HG03103 (cell line): ENCODE results near the gene MXD3.
"Not testable (repeated sequence)": the region's sequence is repeated elsewhere in the genome, so short reads cannot be mapped to it uniquely, and the experiment has no call there.

Source experiments
- ATAC-seq: cut with Tn5 transposase; IDR thresholded peaks from one replicate; pipeline ENCODE4 v1.9.1; 2021; ENCODE audit warnings: low read depth; ENCODE audit not compliant: unreplicated experiment

The MXD3 gene

DNA sequence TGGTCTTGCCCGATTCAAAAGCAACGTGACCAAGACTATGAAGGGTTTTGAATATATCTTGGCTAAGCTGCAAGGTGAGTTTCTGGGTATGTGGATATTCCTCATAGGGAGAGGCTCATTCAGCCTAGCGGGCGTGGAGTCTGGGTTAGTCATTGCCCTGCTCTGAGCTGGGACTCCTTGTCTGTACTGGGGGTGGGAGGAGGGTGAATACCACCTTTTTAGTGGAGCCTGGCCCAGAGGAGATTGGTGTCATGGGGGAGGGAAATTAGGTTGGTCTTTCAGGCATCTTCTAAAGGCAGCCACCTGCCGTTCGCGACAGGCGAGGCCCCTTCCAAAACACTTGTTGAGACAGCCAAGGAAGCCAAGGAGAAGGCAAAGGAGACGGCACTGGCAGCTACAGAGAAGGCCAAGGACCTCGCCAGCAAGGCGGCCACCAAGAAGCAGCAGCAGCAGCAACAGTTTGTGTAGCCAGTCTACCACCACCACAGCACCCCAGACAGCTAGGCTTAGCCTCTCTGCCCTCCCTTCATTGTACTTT is 5.5 kb downstream of the MXD3 start:
- not testable (repeated sequence) for ATAC-seq

DNA sequence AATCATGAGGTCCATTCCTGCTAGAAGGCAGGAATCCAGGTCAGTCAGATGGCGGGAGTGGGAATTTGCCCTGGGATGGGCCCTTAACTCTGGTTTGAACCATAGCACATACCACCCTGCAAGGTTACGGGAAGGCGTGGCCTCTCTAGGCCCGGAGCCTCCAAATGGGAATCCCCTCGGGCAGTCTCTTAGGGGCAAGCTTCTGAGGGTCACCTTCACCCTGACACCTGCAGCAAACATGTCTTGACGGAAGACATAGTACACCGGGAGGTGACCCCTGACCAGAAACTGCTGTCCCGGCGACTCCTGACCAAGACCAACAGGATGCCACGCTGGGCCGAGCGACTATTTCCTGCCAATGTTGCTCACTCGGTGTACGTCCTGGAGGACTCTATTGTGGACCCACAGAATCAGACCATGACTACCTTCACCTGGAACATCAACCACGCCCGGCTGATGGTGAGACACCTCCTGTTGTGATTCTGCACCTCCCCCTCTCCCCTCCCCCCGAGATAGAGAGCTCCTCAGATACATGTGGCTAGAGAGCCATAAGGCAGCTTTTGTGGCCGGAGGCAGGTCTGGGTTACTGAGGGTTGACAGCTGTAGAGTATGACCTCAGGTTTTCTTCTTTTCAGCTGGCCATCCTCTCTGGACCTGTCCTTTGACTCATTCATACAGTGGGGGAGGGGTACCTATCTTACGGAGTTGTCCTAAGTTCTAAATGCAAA is 7.1 kb downstream of the MXD3 start:
- no peak for ATAC-seq

DNA sequence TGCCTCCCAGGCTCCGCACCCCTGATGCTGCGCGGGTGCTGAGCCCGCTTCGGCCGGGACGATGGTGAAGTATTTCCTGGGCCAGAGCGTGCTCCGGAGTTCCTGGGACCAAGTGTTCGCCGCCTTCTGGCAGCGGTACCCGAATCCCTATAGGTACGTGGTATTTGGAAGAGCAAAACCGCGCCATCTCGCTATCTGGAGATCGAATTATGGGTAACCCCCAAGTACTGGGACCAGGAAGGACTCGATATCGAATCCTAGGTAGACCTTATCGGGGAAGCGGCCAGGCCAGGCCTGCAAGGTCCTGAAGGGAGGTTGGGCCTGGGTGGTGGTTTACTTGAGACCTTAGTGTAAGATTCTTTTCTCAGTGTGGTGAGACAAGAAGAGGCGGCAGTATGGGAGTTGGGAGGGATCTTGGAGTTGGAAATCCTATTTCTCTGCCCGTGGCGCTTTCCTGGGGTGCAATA is 7.7 kb downstream of the MXD3 start:
- ATAC-seq = no peak

DNA sequence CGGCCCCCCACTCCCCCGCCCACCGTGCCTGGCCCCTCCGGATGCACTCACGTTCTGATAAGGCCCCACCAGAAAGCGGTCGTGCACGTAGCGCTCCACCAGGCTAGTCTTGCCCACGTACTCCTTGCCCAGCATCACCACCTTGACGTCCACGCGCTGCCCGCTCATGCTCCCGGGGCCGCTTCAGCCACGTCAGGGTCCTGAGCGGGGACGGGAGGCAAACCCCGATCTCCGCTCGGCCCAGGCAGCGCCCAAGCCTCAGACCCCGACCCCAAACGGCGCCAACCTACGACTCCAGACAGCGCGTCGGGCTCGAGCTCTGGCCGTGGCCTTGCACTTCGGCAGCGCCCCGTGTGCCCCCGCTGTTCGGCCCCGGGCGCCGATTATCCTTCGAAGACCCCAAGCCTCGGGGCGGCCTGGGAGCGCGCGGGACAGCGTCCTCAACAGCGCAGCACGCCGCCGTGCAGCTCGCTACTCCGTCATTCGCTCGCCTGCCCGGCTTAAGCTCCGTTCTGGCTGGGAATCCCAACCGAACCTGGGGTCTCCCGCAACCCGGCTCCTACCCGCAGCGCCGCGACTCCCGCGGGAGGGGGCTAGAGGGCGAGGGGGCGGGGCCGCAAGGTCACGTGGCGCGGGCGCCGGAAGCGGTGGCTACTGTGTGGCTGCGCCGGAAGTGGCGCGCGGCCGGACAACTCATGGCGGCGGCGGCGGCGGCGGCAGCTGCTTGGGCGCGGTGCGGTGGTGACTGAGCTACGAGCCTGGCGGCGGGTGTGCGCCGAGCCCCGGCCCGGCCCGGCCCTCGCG is 8.4 kb downstream of the MXD3 start, which contains the start of the genes PRELID1 and RAB24:
Gene PRELID1 (plus strand): TSS at position 679 of the 804 bp plus-strand sequence. CDS start 187 bp downstream, outside the sequence.
Gene RAB24 (minus strand): TSS at position 599 of the 804 bp plus-strand sequence. CDS start 431 bp downstream, at position 168.
- ATAC-seq = peak; percentile 48

DNA sequence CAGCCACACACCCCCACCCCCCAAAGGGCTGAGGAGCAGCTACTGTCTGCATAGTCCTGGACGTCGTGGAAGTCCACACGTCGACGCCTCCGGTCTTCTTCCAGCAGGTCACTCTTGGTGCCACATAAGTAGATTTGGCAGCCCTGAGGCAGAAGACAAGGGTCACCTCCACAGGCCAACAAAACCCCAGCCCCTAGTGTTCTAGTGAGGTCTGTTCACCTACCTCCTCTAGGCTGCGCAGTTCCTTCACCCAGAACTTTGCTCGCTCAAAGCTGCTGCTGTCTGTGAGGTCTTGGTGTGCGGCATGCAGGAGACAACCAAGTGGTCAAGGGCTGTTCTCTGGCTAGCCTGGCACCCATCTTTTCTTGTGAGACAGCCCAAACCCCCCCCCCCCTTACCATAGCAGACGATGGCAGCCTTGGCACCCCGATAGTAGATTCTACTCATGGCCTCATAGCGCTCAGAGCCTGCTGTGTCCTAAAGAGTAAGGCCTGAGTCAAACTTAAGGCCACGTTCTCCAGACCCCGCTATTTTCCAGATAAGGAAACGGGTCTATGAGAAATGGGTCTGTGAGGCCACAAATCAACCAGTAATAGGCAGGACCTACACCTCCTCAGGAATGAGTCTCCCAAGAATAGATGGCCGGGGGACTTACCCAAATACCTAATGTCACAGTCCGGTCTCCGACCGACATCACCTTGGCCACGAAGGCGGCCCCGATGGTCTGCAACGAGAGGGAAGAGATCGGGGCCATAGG is 9.2 kb downstream of the MXD3 start:
- no peak for ATAC-seq

DNA sequence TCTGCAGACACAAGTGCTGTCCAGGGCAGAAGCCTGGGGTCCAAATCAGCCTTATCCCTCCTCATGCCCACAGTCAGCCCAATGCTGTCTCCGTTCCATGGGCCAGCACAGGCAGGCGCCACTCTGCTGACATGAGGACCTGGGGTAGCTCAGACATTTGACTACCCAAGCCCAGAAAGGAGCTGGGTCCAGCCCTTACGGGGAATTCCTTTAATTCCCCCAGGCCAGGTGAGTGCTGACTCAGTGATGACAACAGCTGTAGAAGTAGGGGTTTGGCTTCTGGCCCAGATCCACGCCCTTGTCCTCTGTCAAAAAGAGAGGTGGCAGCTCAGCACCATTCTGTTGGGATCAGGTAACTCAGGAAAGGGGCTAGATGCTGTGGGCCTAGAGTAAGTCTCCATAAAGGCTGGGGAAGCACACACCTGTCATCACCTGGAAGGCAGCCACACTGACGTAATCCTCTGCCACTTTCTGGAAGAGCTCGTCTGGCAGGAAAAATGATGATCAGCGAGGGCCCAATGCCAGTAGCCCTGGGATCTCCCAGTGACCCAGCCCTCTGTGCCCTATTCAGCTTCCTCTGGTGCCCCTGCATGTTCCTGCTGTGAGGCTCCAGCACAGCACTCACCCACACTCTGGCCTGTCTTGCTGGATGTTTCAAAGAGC is 10.1 kb downstream of the MXD3 start:
- ATAC-seq = no peak

DNA sequence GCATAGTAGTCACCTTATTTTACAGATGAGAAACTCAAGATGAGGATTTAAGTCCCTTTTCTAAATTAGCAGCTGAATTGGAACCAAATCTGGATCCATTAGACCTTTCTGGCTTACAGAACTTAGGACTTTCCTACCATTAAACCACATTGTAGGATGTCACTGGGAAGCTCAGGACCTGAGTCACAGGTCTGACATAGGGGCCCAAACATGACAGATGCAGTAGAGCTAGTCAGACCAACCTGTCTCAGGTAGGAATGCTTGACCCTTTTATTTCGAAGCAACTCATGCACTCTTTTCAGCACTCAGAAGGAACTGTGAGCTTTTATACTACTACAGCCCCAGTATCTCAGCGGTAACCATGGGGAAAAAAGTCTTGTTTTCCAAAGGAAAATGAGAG is 10.7 kb downstream of the MXD3 start:
- no peak for ATAC-seq

DNA sequence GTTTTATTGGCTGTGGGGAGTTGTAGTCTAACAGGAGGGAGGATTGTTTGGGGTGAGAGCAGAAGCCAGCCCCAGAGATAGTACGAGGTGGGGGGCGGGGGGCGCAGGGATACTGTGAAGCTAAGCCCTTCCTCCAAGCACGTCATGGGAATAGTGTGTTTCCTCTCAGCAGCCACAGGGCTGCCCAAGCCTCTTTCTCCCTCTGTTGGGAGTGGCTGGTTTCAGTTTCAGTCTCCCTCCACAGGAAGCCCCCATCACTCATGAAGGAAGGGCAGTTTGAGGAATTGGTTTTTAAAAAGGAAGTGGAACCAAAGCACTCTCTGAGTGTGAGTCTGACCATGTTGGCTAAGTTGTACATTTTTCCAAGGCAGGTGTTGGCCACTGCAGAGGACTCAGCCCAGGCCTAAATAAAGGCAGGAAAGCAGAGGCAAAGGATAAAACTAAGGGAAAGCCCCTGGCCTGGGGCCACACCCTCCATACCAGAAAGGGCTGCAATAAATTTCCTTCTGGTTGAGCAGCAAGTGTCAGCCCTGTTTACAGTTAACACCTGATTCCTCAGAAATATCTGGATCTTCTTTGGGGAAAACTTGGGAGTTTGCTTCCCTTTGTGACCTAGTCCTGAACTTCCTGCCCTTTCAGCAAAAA is 11.3 kb downstream of the MXD3 start:
- ATAC-seq = peak; percentile 49

DNA sequence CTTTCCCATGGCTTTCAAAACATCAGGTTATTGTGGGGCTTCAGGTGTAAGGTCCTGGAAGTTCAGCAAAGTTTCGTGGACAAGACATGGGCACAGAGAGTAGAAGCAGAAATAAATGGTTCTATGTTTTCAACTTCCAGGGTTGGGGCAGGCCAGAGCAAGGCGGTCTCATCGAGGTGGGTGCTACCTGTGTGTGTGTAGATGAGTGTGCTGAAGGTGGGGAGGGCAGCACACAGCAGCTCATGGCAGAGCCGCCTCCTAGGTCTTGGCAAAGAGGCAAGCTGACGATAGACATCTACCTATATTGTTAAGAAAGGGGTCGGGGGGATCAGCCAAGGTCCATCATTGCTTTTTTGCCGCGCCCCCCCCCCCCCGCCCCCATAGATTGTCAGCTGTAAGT is 12.0 kb downstream of the MXD3 start:
- no peak for ATAC-seq

DNA sequence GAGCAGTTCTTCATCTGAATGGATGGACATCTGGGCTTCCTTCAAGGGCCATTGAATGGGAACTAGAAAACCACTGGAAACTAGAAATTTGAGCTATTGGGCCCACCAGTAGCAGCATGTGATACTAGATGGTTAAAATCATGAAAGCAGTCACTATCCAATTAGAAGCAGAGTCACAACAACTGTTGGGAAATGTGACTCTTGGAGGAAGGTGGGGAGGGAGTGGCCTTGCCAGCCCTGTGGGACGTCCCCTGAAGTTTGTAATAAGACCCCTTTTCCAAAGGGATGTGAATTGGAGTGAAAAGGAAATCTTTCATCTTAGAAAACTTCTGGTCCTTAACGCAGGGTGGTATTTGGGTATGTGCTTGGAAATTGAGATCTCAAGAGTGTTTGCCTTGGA is 13.8 kb downstream of the MXD3 start:
- ATAC-seq = no peak

DNA sequence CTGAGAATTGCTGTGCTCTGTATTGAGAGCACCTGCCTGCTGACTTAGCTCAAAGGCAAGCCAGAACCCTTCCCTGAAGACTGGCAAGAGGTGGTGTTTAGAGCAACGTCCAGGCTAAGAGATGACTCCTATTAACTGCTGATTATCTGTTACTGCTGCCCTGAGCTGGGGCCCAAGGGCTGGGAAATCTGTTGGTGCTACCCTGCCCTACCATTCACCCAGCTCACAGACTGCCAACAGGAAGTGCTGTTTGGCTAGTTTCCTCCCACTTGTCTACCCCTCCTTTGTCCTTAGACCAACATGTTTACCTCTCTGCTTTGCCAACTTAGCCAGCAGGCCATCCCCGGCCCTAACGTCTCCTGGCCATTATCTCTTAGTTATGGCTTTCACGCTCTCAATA is 15.1 kb downstream of the MXD3 start:
- no peak for ATAC-seq

DNA sequence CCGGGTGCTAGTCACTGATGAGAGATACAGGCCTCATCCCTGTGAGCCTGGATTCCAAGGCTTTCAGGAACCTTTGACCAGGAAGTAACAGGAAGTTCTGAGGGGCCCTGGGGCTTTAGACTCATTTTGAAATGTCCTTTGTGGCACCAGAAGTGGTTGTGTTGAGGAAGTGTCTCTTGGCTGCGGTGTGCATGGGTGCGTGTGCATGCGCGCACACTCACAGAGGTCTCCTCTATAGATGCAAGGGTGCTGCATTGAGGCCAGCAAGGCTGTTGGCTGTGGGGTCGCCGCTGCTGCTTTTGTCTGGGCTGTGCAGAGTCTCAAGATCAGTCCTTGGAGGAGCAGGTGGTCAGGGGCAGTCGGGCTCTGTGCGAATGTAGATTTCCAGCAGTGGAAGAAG is 15.8 kb downstream of the MXD3 start:
- ATAC-seq = no peak

DNA sequence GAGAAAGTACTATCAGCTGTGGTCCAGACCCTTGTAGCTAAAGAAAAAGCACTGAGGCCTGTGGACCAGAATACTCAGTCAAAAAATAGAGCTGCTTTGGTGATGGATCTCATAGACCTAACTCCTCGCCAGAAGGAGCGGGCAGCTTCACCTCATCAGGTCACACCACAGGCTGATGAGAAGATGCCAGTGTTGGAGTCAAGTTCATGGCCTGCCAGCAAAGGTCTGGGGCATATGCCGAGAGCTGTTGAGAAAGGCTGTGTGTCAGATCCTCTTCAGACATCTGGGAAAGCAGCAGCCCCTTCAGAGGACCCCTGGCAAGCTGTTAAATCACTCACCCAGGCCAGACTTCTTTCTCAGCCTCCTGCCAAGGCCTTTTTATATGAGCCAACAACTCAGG is 17.1 kb downstream of the MXD3 start:
- ATAC-seq = no peak

DNA sequence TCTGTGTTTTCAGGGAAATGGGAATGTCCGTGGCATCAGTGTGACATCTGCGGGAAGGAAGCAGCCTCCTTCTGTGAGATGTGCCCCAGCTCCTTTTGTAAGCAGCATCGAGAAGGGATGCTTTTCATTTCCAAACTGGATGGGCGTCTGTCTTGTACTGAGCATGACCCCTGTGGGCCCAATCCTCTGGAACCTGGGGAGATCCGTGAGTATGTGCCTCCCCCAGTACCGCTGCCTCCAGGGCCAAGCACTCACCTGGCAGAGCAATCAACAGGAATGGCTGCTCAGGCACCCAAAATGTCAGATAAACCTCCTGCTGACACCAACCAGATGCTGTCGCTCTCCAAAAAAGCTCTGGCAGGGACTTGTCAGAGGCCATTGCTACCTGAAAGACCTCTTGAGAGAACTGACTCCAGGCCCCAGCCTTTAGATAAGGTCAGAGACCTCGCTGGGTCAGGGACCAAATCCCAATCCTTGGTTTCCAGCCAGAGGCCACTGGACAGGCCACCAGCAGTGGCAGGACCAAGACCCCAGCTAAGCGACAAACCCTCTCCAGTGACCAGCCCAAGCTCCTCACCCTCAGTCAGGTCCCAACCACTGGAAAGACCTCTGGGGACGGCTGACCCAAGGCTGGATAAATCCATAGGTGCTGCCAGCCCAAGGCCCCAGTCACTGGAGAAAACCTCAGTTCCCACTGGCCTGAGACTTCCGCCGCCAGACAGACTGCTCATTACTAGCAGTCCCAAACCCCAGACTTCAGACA is 17.7 kb downstream of the MXD3 start:
- no peak for ATAC-seq

DNA sequence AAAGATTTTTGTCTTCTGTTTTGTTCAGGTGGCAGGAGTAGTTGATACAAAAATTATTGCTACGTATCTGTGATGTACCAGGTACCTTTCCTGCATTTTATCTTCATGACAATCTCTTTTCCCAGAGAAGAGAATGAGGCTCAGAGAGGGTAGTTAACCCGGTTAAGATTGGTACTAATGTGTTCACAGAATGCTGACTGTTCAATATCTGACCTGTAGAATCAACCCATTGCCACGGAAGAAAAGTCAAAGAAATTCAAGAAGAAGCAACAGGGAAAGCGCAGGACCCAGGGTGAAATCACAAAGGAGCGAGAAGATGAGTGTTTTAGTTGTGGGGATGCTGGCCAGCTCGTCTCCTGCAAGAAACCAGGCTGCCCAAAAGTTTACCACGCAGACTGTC is 20.0 kb downstream of the MXD3 start:
- no peak for ATAC-seq

DNA sequence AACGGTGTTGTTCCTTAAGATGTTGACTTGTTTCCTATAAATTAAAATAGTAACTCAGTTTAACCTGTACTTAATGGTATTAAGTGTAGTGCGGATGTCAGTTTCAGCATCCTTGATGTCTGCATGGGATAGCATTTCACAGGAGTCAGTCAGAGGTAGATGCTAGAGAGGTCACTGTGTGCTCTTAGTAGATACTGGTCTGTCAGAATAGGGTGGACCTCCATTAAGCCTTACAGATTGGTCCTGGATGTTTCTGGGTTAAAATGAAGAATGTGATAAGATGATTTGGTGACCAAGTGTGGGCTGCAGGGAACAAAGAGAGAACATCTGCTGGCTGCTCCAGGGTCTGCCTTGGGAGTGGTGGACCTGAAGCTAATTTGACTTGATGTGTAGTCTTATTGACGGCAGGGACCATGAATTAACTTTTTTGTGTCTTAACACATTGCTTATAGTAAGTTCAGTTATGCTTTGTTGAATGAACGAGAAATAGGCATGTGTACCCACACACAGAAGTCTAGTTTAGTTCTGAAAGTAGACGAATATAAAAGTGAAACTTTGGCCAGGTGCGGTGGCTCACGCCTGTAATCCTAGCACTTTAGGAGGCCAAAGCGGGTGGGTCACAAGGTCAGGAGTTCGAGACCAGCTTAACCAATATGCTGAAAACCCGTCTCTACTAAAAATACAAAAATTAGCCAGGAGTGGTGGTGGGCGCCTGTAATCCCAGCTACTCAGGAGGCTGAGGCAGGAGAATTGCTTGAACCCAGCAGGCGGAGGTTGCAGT is 20.7 kb downstream of the MXD3 start:
- no peak for ATAC-seq

DNA sequence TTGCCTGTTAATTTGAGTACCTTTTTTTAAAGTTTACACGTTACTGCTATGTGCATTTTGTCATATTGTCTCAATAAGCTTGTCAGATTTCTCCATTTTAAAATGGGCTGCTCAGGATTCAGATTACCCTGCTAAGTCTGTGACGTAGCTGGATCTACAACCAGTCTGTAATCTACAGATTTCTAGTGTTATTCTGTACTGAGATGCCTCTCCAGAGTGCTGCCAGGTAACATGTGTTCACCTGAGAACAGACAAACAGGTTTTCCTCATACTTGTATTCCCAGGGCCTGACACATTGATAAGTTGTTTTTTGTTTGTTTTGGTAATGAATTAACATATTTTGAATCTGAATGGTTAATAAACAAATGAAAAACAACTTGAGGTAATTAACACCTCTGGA is 23.5 kb downstream of the MXD3 start:
- ATAC-seq = no peak

DNA sequence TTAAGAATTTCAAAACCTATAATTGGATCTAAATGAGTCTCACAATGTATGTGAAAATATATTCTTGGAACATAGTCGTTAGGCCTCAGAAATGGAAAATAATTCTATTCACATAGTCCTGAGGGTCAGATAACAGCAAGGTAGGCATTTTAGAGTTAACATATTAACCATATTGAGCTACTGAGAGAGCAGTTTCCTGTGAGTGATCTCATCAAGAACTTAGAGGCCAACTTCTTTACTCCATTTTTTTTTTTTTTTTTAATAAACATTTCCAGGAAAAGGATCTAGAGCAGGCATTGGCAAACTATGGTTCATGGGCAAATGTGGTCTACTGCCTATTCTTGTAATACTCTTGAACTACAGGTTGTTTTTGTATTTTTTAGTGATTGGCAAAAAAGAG is 34.8 kb downstream of the MXD3 start:
- ATAC-seq = no peak
